ENCODE measurements around the gene KIF26B.

- TF ChIP-seq POLR2A (IDR thresholded peaks at IDR 0.05; ENCODE audit: low read length) (no peak), RFX5 (IDR thresholded peaks at IDR 0.05) (no peak), FOSL2 (IDR thresholded peaks at IDR 0.05) (no peak), FOSL2 (CRISPR knock-in tag; IDR thresholded peaks at IDR 0.05) (no peak), CTCF (IDR thresholded peaks at IDR 0.05) (no peak), CEBPB (IDR thresholded peaks at IDR 0.05) (no peak), POLR2AphosphoS2 (conservative IDR thresholded peaks at IDR 0.05; ENCODE audit: low read length) (no peak), TFCP2L1 (CRISPR knock-in tag; IDR thresholded peaks at IDR 0.05) (no peak), EHMT2 (IDR thresholded peaks at IDR 0.05; ENCODE audit: low read depth) (no peak), MAFK (IDR thresholded peaks at IDR 0.05; ENCODE audit: partially characterized antibody) (no peak)
These were observed 243.0 kb downstream of the KIF26B start for GRCh38 chr1:245397771-245398170.

Measured in A549 (cell line).